ENCODE data around the gene NT5C1B.

DNA sequence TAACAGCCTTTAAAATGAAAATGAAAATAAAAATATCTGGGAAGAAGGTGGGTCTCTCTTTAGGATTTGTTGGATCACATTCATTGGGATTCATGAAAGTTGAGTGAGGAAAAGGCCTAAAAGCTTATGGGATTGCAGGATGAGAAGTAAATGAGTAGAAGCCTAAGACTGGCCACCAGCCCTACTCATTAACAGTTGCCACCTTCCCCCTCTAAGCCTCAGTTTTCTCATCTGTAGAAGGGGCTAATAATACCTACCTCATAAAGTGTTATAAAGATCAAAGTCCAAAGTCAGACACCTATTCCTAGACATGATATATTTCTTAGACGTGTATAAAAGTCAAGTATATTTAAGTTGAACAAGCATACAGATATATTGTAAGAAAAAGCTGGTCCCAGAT, 52.7 kb downstream of the NT5C1B start:
- TF ChIP-seq, protein P1, sequence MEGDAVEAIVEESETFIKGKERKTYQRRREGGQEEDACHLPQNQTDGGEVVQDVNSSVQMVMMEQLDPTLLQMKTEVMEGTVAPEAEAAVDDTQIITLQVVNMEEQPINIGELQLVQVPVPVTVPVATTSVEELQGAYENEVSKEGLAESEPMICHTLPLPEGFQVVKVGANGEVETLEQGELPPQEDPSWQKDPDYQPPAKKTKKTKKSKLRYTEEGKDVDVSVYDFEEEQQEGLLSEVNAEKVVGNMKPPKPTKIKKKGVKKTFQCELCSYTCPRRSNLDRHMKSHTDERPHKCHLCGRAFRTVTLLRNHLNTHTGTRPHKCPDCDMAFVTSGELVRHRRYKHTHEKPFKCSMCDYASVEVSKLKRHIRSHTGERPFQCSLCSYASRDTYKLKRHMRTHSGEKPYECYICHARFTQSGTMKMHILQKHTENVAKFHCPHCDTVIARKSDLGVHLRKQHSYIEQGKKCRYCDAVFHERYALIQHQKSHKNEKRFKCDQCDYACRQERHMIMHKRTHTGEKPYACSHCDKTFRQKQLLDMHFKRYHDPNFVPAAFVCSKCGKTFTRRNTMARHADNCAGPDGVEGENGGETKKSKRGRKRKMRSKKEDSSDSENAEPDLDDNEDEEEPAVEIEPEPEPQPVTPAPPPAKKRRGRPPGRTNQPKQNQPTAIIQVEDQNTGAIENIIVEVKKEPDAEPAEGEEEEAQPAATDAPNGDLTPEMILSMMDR (IDR thresholded peaks at IDR 0.05; ENCODE audit: poor library complexity, severe bottlenecking): no peak
- TF ChIP-seq POLR2AphosphoS5 (IDR thresholded peaks at IDR 0.05) (no peak), TAF1 (IDR thresholded peaks at IDR 0.05; ENCODE audit: low read depth) (no peak)
- TF ChIP-seq, protein P2, sequence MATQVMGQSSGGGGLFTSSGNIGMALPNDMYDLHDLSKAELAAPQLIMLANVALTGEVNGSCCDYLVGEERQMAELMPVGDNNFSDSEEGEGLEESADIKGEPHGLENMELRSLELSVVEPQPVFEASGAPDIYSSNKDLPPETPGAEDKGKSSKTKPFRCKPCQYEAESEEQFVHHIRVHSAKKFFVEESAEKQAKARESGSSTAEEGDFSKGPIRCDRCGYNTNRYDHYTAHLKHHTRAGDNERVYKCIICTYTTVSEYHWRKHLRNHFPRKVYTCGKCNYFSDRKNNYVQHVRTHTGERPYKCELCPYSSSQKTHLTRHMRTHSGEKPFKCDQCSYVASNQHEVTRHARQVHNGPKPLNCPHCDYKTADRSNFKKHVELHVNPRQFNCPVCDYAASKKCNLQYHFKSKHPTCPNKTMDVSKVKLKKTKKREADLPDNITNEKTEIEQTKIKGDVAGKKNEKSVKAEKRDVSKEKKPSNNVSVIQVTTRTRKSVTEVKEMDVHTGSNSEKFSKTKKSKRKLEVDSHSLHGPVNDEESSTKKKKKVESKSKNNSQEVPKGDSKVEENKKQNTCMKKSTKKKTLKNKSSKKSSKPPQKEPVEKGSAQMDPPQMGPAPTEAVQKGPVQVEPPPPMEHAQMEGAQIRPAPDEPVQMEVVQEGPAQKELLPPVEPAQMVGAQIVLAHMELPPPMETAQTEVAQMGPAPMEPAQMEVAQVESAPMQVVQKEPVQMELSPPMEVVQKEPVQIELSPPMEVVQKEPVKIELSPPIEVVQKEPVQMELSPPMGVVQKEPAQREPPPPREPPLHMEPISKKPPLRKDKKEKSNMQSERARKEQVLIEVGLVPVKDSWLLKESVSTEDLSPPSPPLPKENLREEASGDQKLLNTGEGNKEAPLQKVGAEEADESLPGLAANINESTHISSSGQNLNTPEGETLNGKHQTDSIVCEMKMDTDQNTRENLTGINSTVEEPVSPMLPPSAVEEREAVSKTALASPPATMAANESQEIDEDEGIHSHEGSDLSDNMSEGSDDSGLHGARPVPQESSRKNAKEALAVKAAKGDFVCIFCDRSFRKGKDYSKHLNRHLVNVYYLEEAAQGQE (IDR thresholded peaks at IDR 0.05; ENCODE audit: borderline replicate concordance): no peak

Measured in neural cell (in vitro differentiated cells).